ENCODE results near the gene ZBTB11.
"Not testable (repeated sequence)": the region's sequence is repeated elsewhere in the genome, so short reads cannot be mapped to it uniquely, and the experiment has no call there.

The ZBTB11 gene

GRCh38 chr3:101619734-101620133 is 57.2 kb downstream of the ZBTB11 start:
- DNase-seq (ENCODE audit: low read depth in 1 of 2, low spot score in 1 of 2), result no peak

- no peak for DNase-seq (ENCODE audit: low read depth in 1 of 2, low spot score in 1 of 2)
Measured at GRCh38 chr3:101618726-101619125, 58.2 kb downstream of the ZBTB11 start.

- no peak for DNase-seq (ENCODE audit: low read depth in 1 of 2, low spot score in 1 of 2)
Measured at GRCh38 chr3:101617478-101617877, 59.5 kb downstream of the ZBTB11 start.

- no peak for DNase-seq (ENCODE audit: low read depth in 1 of 2, low spot score in 1 of 2)
Measured at GRCh38 chr3:101615525-101615924, 61.4 kb downstream of the ZBTB11 start.

GRCh38 chr3:101613014-101613413 is 63.9 kb downstream of the ZBTB11 start:
- not testable (repeated sequence) for DNase-seq (ENCODE audit: low read depth in 1 of 2, low spot score in 1 of 2)

GRCh38 chr3:101611023-101611422 is 65.9 kb downstream of the ZBTB11 start:
- DNase-seq (ENCODE audit: low read depth in 1 of 2, low spot score in 1 of 2), result no peak

GRCh38 chr3:101605398-101605797 is 71.5 kb downstream of the ZBTB11 start:
- DNase-seq (ENCODE audit: low read depth in 1 of 2, low spot score in 1 of 2), result not testable (repeated sequence)

- no peak for DNase-seq (ENCODE audit: low read depth in 1 of 2, low spot score in 1 of 2)
Measured at GRCh38 chr3:101603184-101603583, 73.7 kb downstream of the ZBTB11 start.

- DNase-seq (ENCODE audit: low read depth in 1 of 2, low spot score in 1 of 2), result no peak
Measured at GRCh38 chr3:101602731-101603130, 74.2 kb downstream of the ZBTB11 start.

All from activated CD4-positive, alpha-beta T cell treated with anti-CD3 and anti-CD28 coated beads, Interleukin-2, amount 50 U/mL, for 24 hours (primary cell).